ENCODE results near the gene CD33.

Gene CD33

DNA sequence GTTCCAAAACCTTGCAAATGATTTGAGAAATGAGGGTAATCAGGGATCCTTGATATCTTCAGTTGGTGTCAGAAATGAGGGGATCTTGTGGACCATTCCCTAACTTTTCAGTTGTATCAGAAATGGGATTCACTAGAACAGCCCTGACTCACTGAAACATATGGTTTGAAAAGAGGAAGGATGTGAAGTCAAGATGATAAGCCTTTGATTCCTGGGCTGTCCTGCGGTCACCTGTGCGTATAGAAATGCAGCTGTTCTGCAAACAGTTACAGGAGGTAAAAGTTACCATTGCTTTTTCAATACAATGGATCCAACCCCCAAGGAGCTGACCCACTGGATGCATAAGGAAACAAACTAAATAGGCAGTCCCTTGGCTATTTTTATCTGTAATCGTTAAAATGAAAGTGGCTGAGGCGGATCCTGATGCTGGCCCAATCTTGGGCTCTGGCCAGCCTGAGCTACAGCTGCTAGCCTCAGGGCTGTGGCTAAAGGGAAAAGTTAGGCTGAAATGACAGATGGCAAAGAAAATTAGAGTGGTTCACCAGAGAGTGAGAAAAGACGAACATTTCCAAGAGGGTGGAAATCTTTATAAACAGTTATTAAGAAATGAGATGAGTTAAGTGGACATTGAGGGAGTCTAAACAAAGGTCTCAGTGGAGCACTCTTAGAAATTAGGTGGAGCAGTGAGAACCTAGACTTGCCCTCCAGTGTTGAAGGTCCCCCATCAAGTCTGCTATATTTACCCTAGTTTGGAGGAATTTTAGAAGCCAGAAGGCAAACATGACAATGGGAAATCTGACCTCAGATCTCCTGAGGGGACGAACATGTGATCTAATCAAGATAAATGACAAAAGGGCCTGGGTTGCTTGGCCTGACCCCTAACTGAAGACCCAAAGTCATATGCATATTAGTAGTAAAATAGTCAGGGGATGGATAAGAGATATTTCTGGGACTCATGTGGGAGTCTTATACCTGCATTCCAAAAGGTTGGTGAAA lies 33.6 kb downstream of the CD33 start:
- no peak for DNase-seq (ENCODE audit: low read depth)

DNA sequence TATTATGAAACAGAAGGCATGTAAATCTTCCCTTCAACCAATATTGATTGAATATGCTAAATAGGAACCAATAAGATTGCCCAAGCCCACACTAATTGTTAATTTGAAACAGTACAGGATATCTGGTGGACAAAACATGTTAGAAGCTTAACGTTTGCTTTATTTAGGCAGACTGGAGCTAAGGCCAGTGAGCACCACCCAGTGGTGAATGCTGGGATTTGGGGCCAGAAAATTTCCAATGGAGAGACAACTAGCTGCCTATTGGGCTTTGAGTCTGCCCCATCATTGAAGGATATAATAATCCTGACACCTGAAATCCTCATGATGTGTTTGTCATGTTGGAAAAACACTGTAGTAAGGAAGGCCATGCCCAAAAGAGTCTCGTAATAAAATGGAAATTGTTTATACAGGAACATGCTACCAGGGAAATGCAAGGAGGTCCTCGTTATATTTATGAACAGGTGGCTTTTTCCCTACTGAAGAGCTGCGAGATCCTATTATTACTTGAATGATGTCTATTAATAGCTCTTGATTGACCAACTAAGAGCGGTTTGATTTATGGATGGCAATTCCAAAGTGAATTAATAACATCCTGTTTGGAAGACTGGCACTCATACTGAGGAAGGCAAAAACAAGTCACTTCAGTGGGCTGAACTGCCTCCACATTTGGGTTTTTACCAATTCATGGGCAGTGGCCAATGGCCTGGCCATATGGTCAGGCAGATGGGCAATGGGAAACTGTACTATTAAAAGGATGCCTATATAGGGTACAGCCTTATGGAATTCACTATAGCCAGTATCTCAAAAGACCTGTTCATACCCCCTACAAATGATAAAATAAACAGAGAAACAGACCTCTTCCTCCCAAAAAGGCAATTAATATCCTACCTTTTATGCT lies 34.7 kb downstream of the CD33 start:
- DNase-seq (ENCODE audit: low read depth), result no peak

DNA sequence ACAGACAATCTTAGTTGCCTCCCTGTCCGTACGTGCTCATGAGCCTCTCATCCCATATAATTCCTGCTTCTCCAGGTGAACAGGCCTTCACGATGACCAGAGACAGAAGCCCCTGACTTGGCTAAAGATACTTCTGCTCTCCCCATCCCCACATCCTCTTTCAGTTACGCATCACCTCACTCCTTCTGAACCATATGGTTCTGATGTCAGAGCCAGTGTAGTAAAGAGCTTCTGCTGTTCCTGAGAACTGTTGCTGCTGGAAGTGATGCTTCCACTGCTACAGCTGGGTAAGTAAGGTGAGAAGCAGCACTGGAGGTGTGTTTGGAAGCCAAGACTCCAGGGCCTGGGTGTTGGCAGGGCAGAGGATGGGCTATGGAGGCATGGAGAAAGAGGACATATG lies 38.9 kb downstream of the CD33 start:
- DNase-seq (ENCODE audit: low read depth), result no peak

DNA sequence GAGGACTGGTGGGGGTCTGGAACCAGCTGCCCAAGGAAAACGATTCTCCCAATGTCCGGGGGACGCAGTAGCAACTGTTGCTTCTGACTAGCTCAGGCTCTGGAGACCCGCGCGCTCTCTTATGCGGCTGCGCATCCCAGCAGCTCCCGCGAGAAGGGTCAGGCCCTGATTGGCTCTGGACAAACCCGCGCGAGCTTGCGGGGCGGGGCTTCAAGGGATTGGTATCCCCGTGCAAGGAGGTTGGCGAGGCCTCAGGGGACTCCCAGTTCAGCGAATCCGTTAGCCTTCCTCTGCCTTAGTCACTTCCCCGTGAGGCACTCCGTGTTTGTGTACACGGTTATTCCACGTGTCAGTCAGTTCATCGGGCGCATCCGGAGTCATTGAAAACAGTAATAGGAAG lies 46.2 kb downstream of the CD33 start:
- DNase-seq (ENCODE audit: low read depth), result no peak

DNA sequence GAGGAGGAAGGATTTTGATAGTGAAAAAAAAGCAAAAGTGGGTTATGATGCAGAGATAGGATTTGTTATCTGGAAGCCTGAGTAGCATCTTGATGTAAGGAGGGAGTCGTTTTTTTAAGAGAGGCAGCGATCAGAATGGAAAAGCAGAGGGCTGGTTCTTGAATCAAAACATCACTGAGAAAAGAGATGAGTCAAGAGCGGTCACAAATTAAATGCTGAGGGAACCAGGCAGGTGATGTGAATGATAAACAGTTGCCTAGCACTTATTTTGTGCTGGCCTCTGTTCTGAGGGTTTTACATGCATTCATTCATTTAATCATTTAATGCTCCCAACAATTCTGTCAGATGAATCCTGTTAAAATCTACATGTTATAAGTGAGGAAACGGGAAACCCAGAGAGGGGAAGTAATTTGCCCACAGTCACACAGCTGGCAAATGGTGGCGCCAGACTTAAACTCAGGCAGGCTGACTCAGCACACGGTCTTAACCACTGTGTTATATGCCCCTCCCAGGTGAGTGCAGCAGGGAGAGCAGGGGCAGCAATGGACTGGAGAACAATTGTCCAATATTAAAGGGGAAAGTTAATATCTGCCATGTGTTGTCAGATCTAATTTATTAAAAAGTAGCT lies 47.4 kb downstream of the CD33 start:
- no peak for DNase-seq (ENCODE audit: low read depth)

DNA sequence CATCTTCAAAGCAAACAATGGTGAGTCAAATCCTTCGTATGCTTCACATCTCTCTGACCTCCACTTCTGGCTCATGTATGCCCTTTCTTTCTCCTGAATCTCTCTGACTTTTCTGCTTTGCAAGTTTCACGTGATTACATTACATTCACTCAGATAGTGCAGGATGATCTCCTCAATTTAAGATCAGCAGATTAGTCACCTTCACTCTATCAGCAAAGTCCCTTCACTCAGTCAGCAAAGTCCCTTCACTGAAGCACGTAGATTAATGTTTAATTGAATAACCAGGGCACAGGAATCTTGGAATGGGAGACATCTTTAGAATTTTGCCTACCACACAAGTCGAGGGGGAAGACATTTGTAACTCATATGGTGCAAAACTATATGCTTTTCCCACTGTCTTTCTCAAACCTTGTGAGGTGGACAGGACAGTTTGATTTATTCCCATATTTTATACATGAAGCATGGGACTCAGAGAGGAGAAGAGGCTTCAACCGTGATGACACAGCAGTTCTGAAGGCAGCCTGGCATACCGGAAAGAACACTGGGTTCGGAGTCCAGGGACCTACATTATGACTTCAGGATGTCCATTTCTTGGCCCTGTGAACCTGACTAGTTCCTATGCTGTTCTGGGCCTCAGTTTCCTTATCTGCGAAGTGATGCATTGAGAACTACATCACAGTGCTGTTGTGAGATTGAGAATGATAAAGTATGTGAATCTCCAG lies 49.3 kb downstream of the CD33 start:
- no peak for DNase-seq (ENCODE audit: low read depth)

DNA sequence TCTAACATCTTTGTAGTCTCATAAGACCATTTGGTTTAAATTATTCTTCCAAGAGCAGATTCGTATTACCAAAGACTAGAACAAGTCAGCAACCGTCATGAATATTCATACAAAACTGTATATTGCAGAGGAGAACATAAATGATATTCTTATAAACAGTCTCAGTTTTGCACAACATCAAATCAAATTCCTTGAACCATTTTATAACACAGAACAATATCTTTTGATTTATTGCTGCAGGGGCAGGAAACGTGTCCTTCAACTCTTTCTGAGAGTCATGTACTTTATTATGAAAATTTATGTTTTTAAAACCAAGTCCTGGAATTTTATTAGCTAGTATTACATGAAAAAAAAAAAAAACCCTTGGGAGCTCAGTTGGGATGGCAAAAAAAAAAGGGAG lies 52.2 kb downstream of the CD33 start:
- DNase-seq (ENCODE audit: low read depth), result no peak

DNA sequence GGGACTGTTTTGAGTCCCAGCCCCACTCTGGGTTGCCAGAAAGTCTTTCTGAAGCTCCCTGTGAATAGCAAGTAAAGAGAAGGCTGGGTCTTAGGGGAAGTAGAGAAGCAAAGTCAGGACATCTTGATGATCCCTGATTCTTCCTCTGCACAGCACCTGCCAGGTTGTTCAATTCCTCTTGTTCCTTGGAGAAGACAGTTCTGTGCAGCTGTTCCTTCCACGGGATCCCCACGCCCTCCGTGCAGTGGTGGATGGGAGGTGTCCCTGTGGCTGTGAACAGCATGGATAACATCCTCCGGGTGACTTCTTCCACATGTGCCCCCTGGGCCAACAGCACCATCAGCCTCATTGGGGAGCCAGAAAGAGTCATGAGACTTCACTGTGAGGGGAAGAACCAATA lies 57.5 kb downstream of the CD33 start:
- DNase-seq (ENCODE audit: low read depth), result no peak

DNA sequence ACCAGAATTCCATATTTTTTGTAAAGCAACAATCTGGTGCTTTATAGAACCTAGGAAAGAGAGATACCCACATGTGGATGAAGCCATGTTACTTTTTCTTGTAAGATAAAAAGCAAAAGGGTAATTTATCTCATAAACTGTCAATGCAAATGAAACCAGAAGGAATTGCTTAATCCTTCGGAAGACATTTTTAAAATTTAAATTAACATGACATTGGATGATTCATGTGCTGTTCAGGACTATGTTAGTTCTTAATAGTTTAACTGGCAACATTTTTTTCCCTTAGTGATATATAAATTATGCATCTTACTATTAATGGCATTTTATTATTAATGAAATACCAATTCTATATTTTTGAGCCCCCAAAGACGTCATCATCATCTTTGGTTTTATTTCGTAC lies 60.8 kb downstream of the CD33 start:
- DNase-seq (ENCODE audit: low read depth), result no peak
